Testis (tissue), 3 donors: Measurements from ENCODE around the gene SLC22A23. TPM values are rescaled to one million over a fixed set of nuclear protein-coding genes. Genes with fewer than 3 reads are reported as not detected.

Experiments used
- DNase-seq: peaks from one replicate; pipeline ENCODE4 v3.0.0-alpha.2; 2019
- H3K27ac ChIP-seq, 2 donors: fragments of 200-600 bp; sonication (generic); one replicate each; pipeline ENCODE4 v1.5.1; 2019
- H3K27me3 ChIP-seq: fragments of 200-600 bp; sonication (generic); one replicate; pipeline ENCODE4 v1.5.1; 2019
- H3K36me3 ChIP-seq: fragments of 200-600 bp; sonication (generic); one replicate; pipeline ENCODE4 v1.5.1; 2017; ENCODE audit warnings: low read depth; ENCODE audit errors: missing control alignments
- H3K4me1 ChIP-seq: fragments of 200-600 bp; sonication (generic); one replicate; pipeline ENCODE4 v1.5.1; 2019
- H3K4me3 ChIP-seq, 2 donors: fragments of 200-600 bp; sonication (generic); one replicate each; pipeline ENCODE4 v1.5.1; 2017 to 2019
- H3K9me3 ChIP-seq: fragments of 200-600 bp; sonication (generic); one replicate; pipeline ENCODE4 v1.5.1; 2017
- POLR2A ChIP-seq: fragments of 450-650 bp; IDR thresholded peaks from one replicate; pipeline ENCODE4 v1.6.1; 2017; ENCODE audit warnings: antibody characterized with exemption, mild to moderate bottlenecking, moderate library complexity
- whole genome bisulfite sequencing, 2 donors: methylation state at CpG; one replicate each; pipeline ENCODE4 v1.1.5; 2018; 5-methylcytosine and 5-hydroxymethylcytosine counted together
- intact Hi-C: fragments of 100-400 bp; cut with DNase I; formaldehyde crosslinking; loops from one replicate; pipeline ENCODE4 v1.15.1; 2023; ENCODE audit warnings: low total_unique reads
- polyA plus RNA-seq: library from polyadenylated mRNA; stranded (reverse); fragments of 350-450 nt; fragmentation: Illumina TruSeq; extraction: RNeasy Lipid Tissue Mini Kit (QIAGEN cat#74804); gene quantifications from one replicate; pipeline ENCODE4 v1.2.3, GENCODE V29; 2014; ENCODE audit warnings: low read depth, low replicate concordance; ENCODE audit not compliant: insufficient read depth
- total RNA-seq, 2 donors: library from RNA; depleted of rRNA; stranded (reverse); fragments of >200 nt; gene quantifications; one replicate each; pipeline ENCODE4 v1.2.3, GENCODE V29; 2016
- TF ChIP-seq, protein P1 (sequence below), 3 experiments: fragments of 450-650 bp in 2 of 3; fragments of 200-600 bp in 1 of 3; sonication (generic) in 1 of 3; IDR thresholded peaks; one replicate each; pipeline ENCODE4 v1.5.1; 2016 to 2019; ENCODE audit warnings: antibody characterized with exemption in 3 of 3, mild to moderate bottlenecking in 2 of 3, moderate library complexity in 1 of 3

The SLC22A23 gene
- total and polyA plus RNA-seq, 3 donors from 2014 or later: 9.0 to 20.9 (median 14.9) TPM

DNA sequence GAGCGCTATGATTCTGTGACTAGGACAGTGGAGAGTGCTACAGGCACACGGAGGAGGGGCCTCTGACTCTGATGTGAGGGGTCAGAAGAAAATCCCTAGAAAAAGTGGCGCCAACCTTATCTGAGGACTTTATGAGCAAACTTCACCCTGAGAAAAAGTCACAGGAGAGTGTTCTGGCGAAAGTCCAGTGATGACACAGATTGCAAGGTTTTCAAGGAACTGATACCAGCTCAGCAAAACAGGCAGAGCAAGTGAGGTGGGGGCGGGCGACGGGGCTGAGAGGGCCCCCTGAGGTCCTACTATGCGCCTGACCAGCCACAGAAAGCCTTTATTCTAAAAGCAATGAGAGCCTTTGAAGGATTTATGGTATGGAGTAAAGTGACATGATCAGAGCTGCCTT is 73.3 kb downstream of the SLC22A23 start:
- no peak for TF ChIP-seq POLR2A
- TF ChIP-seq, protein P1, sequence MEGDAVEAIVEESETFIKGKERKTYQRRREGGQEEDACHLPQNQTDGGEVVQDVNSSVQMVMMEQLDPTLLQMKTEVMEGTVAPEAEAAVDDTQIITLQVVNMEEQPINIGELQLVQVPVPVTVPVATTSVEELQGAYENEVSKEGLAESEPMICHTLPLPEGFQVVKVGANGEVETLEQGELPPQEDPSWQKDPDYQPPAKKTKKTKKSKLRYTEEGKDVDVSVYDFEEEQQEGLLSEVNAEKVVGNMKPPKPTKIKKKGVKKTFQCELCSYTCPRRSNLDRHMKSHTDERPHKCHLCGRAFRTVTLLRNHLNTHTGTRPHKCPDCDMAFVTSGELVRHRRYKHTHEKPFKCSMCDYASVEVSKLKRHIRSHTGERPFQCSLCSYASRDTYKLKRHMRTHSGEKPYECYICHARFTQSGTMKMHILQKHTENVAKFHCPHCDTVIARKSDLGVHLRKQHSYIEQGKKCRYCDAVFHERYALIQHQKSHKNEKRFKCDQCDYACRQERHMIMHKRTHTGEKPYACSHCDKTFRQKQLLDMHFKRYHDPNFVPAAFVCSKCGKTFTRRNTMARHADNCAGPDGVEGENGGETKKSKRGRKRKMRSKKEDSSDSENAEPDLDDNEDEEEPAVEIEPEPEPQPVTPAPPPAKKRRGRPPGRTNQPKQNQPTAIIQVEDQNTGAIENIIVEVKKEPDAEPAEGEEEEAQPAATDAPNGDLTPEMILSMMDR (IDR thresholded peaks at IDR 0.05): no peak
- no peaks in the 10 kb centered on the region for H3K36me3 ChIP-seq
- no peaks in the 10 kb centered on the region for H3K9me3 ChIP-seq
- no peaks in the 10 kb centered on the region for H3K27me3 ChIP-seq
- H3K27ac ChIP-seq: no peak overlapping the region
- intact Hi-C loops: no loop called here
- 65 to 76% methylated on average over 8 of the region's 8 CpGs for WGBS, 2 donors
- peaks cover 7% of the 10 kb centered on the region for H3K4me1 ChIP-seq
- no peak overlapping the region for H3K4me3 ChIP-seq
- DNase-seq: no peak

DNA sequence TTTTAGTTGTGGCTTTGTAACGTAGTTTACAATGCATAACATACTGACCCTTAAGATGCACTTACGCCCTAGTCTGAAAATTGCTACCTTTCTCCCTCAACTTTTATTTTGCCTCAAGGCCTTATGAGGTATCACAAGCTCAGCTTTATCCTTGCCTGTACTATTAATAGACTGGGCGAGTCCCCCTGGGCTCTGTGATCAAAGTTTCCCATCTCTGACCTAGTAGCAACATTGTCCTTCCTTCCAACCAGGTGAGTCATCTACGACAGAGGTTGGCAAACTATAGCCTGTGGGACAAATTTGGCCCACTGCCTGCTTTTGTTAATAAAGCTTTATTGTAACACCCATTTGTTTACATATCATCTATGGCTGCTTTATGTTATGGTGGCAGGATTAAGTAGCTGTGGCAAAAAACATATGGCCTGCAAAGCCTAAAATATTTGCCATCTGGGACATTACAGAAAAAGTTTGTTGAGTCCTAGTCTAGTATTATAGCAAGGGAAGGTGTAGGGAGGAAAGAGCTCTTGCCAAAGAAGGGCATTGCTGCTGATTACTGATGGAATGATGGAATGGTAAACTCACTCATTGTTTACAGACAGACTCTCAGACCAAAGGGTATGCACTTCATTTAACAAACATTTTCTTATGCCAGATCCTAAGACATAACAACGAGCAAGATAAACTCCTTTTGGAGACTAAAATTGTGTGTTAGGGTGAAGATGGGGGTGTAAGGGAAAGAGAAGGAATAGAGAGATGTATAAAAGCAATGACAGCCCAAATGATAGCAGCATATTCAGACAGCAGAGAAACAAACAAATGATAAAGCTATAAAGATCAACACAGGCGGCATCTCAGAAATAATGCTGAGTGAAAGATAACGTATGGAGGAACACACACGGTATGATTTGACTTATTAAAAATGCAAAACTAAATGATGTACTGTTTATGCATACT is 74.2 kb downstream of the SLC22A23 start:
- H3K27ac ChIP-seq: no peak overlapping the region
- no peaks in the 10 kb centered on the region for H3K27me3 ChIP-seq
- 87 to 88% methylated on average over 8 of the region's 8 CpGs for WGBS, 2 donors
- DNase-seq: no peak
- H3K4me1 ChIP-seq: peaks cover 7% of the 10 kb centered on the region
- no peak for TF ChIP-seq POLR2A
- TF ChIP-seq, protein P1 (IDR thresholded peaks at IDR 0.05): no peak
- no peaks in the 10 kb centered on the region for H3K36me3 ChIP-seq
- H3K4me3 ChIP-seq: no peak overlapping the region
- intact Hi-C loops: no loop called here
- no peaks in the 10 kb centered on the region for H3K9me3 ChIP-seq

DNA sequence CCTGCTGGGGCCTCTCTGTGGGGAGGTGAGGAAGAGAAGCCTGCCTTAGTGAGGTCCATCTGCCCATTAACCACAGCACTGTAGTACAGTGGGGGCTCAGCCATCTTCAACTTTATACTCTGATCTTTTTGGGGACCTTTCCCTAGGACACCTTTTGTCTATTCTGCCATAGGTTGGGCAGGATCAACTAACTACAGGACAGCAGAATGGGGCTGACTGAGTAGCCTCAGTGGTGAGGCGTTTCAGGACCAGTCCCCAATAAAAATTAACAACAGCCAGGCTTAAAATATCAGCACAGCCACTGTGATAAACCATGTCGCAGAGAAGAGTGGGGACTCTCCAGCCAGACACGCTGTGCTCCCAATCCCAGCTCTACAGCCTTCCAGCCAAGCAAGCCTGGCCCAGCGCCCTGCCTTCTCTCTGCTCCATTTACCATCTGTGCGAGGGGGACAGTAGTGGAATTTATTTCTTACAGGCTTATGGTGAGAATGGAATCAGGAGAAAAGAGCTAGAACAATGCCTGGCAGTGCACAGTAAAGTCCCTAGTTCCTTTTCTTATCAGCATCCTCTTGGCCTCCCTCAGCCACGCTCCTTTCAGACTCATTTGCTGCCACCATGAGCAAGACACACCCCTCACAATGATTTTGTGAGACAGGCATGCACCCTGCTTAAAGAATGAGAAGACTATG is 75.5 kb downstream of the SLC22A23 start:
- DNase-seq: no peak
- Histone ChIP-seq H3K4me1 (peaks cover 7% of the 10 kb centered on the region), H3K27ac (no peak overlapping the region), H3K36me3 (no peaks in the 10 kb centered on the region), H3K4me3 (no peak overlapping the region), H3K27me3 (no peaks in the 10 kb centered on the region), H3K9me3 (no peaks in the 10 kb centered on the region)
- WGBS, 2 donors: 54 to 65% methylated on average over 6 of the region's 6 CpGs
- intact Hi-C loops: no loop called here
- TF ChIP-seq, protein P1 (IDR thresholded peaks at IDR 0.05): no peak
- no peak for TF ChIP-seq POLR2A

DNA sequence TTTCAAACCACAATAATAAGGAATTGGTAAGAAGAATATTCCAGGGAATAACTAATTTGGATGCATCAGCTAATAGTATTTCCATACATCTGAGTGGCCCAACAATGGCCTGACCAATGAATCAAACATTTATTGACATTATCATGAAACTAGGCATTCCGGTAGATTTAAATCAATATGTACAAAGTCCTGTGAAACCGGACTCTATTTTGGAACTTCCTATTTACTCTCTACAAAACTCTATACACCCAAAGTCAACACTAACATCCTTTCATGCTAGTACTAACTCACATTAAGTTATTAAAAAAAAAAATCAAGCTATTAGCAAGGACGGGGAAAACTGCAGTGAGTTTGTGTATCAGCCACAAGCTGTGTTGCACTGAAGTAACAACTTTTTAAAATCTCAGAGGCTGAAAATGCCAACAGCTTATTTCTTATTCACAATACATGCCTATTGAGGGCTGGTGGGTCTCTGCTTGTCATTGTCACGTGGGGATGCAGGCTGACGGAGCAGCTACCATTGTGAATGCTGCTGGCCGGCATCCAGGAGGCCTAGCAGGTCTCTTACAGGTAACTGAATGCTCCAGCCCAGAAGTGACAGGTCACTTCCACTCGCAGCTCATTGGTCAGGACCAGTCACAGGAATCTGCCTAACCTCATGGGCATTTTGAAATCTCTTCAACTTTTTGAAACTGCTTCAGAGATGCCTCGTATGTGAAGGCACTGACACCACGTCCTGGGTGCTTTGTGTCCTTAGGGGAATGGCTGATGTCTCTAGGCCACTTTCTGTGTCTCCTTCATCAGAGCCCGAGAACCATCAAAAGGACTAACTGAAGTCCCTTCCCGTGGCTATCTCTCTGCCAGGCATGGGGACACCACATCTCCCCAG is 76.3 kb downstream of the SLC22A23 start:
- Histone ChIP-seq H3K4me3 (no peak overlapping the region), H3K27ac (no peak overlapping the region), H3K36me3 (no peaks in the 10 kb centered on the region), H3K9me3 (no peaks in the 10 kb centered on the region), H3K4me1 (peaks cover 6% of the 10 kb centered on the region), H3K27me3 (no peaks in the 10 kb centered on the region)
- DNase-seq: no peak
- intact Hi-C loops: no loop called here
- TF ChIP-seq POLR2A: no peak
- TF ChIP-seq, protein P1 (IDR thresholded peaks at IDR 0.05): no peak
- 88 to 89% methylated on average over 8 to 11 of the region's 11 CpGs for WGBS, 2 donors
